GM12878 (cell line): ENCODE results near the gene FGF13. TPM values are rescaled to one million over a fixed set of nuclear protein-coding genes. Genes with fewer than 3 reads are reported as not detected.

Experiments
- ATAC-seq: fragments of 200-7000 bp; cut with Tn5 transposase; 3 replicates; pipeline ENCODE4 v1.9.1; 2020; ENCODE audit warnings: mild to moderate bottlenecking, moderate library complexity
- BruUV-seq: library from RNA; stranded (reverse); fragments of 400-500 nt; replicated peaks from 2 replicates; lab custom pipeline; 2021; lab: Mats Ljungman, UMichigan
- CTCF ChIA-PET: fragments of 300-600 bp; sonication (Branson Sonifier 250); formaldehyde crosslinking; extraction: SDS; loops from one replicate; lab custom pipeline; 2021; ENCODE audit warnings: inconsistent platforms; lab: Yijun Ruan, JAX
- POLR2A ChIA-PET: fragments of 350-600 bp; formaldehyde crosslinking; extraction: SDS; loops from one replicate; lab custom pipeline; 2021; ENCODE audit warnings: inconsistent platforms; lab: Charles Lee
- RAD21 ChIA-PET: fragments of 300-600 bp; sonication (Branson Sonifier 250); formaldehyde crosslinking; loops from one replicate; lab custom pipeline; 2023; ENCODE audit warnings: antibody characterized with exemption; ENCODE audit not compliant: unreplicated experiment; lab: Charles Lee
- SMC1A ChIA-PET: fragments of 300-600 bp; sonication (Branson Sonifier 250); formaldehyde crosslinking; loops from one replicate; lab custom pipeline; 2023; ENCODE audit not compliant: unreplicated experiment, uncharacterized antibody; lab: Charles Lee
- DNase-seq: peaks from one replicate; pipeline ENCODE4 v3.0.0-alpha.2; 2011; ENCODE audit warnings: low read depth, low spot score
- FAIRE-seq: peaks from 3 replicates; lab custom pipeline; 2011; peaks lifted over from hg19 to GRCh38; lab: Jason Lieb, UNC
- H2AFZ ChIP-seq: 2 replicates; pipeline ENCODE4 v1.6.0; 2011; ENCODE audit warnings: low read depth, low read length, control low read depth; ENCODE audit not compliant: control insufficient read depth
- H3K27ac ChIP-seq: 2 replicates; pipeline ENCODE4 v1.5.1; 2011; ENCODE audit warnings: control low read depth; ENCODE audit not compliant: control insufficient read depth, insufficient read depth
- H3K27me3 ChIP-seq, 2 experiments: replicated peaks in 1 of 2; 2 replicates each; pipeline versions ENCODE4 v1.6.0 to v1.6.1; 2011; ENCODE audit warnings: low read length in 1 of 2; ENCODE audit not compliant: control insufficient read depth in 2 of 2, insufficient read depth in 2 of 2
- H3K36me3 ChIP-seq, 2 experiments: 2 replicates each; pipeline ENCODE4 v1.5.1; 2011; ENCODE audit warnings: low read length in 1 of 2; ENCODE audit not compliant: control insufficient read depth in 2 of 2, insufficient read depth in 2 of 2
- H3K4me1 ChIP-seq: 2 replicates; pipeline ENCODE4 v1.6.1; 2011; ENCODE audit warnings: mild to moderate bottlenecking, low read length, moderate library complexity, mixed read lengths; ENCODE audit not compliant: control insufficient read depth, insufficient read depth
- H3K4me2 ChIP-seq: 2 replicates; pipeline ENCODE4 v1.6.0; 2011; ENCODE audit warnings: control low read depth; ENCODE audit not compliant: control insufficient read depth, insufficient read depth
- H3K4me3 ChIP-seq: fragments of 200-600 bp; sonication (generic); 2 replicates; pipeline ENCODE4 v1.5.1; 2016
- H3K79me2 ChIP-seq: 2 replicates; pipeline ENCODE4 v1.6.0; 2011; ENCODE audit warnings: low read length; ENCODE audit not compliant: control insufficient read depth, insufficient read depth
- H3K9ac ChIP-seq: 2 replicates; pipeline ENCODE4 v1.8.0; 2011; ENCODE audit warnings: low read length, control low read depth, mixed read lengths; ENCODE audit not compliant: control insufficient read depth, insufficient read depth
- H3K9me3 ChIP-seq: replicated peaks from 3 replicates; pipeline ENCODE4 v1.5.1; 2011; ENCODE audit warnings: mild to moderate bottlenecking, low read length; ENCODE audit not compliant: control insufficient read depth, insufficient read depth
- H4K20me1 ChIP-seq: 2 replicates; pipeline ENCODE4 v1.6.0; 2011; ENCODE audit not compliant: control insufficient read depth, insufficient read depth
- ATF7 ChIP-seq: fragments of 450-650 bp; IDR thresholded peaks from 2 replicates; pipeline ENCODE4 v1.6.1; 2016; ENCODE audit warnings: low read depth, mild to moderate bottlenecking
- BHLHE40 ChIP-seq, 2 experiments: fragments of 450-650 bp in 1 of 2; IDR thresholded peaks; 2 replicates each; pipeline ENCODE4 v1.6.1; 2011 to 2017; ENCODE audit warnings: low read depth in 2 of 2, borderline replicate concordance in 1 of 2, improper control_type of control experiment in 1 of 2, low read length in 1 of 2, mild to moderate bottlenecking in 1 of 2
- CBX5 ChIP-seq: sonication (generic); IDR thresholded peaks from 2 replicates; pipeline ENCODE4 v1.6.1; 2016; ENCODE audit warnings: low read depth, moderate library complexity, mild to moderate bottlenecking, inconsistent platforms
- CHD4 ChIP-seq: fragments of 200-600 bp; sonication (generic); IDR thresholded peaks from 2 replicates; pipeline ENCODE4 v1.6.1; 2016; ENCODE audit warnings: mild to moderate bottlenecking
- NR2C1 ChIP-seq: fragments of 450-650 bp; IDR thresholded peaks from 2 replicates; pipeline ENCODE4 v1.6.1; 2017; ENCODE audit warnings: antibody characterized with exemption, mild to moderate bottlenecking, moderate library complexity
- POLR2A ChIP-seq: IDR thresholded peaks from 2 replicates; pipeline ENCODE4 v1.6.1; 2011; ENCODE audit warnings: low read depth, mild to moderate bottlenecking, low read length
- SMAD5 ChIP-seq: IDR thresholded peaks from 2 replicates; pipeline ENCODE4 v1.6.1; 2016; ENCODE audit warnings: antibody characterized with exemption, low read depth
- SPI1 ChIP-seq: IDR thresholded peaks from 2 replicates; pipeline ENCODE4 v1.6.1; 2011; ENCODE audit warnings: low read depth, mild to moderate bottlenecking, low read length, moderate library complexity, borderline replicate concordance; ENCODE audit not compliant: insufficient read depth
- SUPT20H ChIP-seq: IDR thresholded peaks from 2 replicates; pipeline ENCODE4 v1.6.1; 2011; ENCODE audit warnings: low read depth, mild to moderate bottlenecking, low read length, moderate library complexity, borderline replicate concordance; ENCODE audit not compliant: control insufficient read depth
- YY1 ChIP-seq: IDR thresholded peaks from 2 replicates; pipeline ENCODE4 v1.6.1; 2011; ENCODE audit warnings: low read depth, mild to moderate bottlenecking, low read length
- ZNF217 ChIP-seq: fragments of 450-650 bp; IDR thresholded peaks from 2 replicates; pipeline ENCODE4 v1.6.1; 2017; ENCODE audit warnings: antibody characterized with exemption, mild to moderate bottlenecking
- ZNF274 ChIP-seq: IDR thresholded peaks from one replicate; pipeline ENCODE4 v1.8.0; 2011; ENCODE audit not compliant: insufficient read length, insufficient read depth
- WGBS: methylation state at CpG from one replicate; pipeline ENCODE4 v1.1.6; 2016; ENCODE audit warnings: low lambda C conversion rate; ENCODE audit not compliant: insufficient replicate concordance, insufficient coverage; ENCODE audit errors: missing lambda C conversion rate; 5-methylcytosine and 5-hydroxymethylcytosine counted together
- in situ Hi-C: fragments of 300-500 bp; cut with MboI; formaldehyde crosslinking; loops from 9 replicates; pipeline ENCODE4 v1.14.3; 2018; ENCODE audit warnings: mixed read lengths
- intact Hi-C: fragments of 100-400 bp; cut with micrococcal nuclease; formaldehyde crosslinking; loops from one replicate; pipeline ENCODE4 v1.14.2; 2022; ENCODE audit not compliant: unreplicated experiment
- polyA plus RNA-seq, 11 experiments: library from polyadenylated mRNA; depleted of rRNA in 4 of 11; unstranded in 6 of 11; stranded (reverse) in 5 of 11; fragments of >200 nt; fragmentation: Nextera tagmentation in 4 of 11; fragmentation: Illumina TruSeq in 1 of 11; extraction: Ambion mirVana in 4 of 11; extraction: Trizol in 1 of 11; gene quantifications; 1 replicate in 1 of 11; 2 replicates in 10 of 11; pipeline versions ENCODE4 v1.2.1 to v1.2.3, GENCODE V29; 2011 to 2016; ENCODE audit warnings: inconsistent platforms in 2 of 11, missing spikeins in 2 of 11, low read depth in 1 of 11
- total RNA-seq, 4 experiments: library from RNA; depleted of rRNA in 3 of 4; stranded (reverse); fragments of >200 nt in 3 of 4; fragmentation: Illumina TruSeq in 1 of 4; extraction: Trizol in 1 of 4; gene quantifications; 2 replicates each; pipeline versions ENCODE4 v1.2.1 to v1.2.3, GENCODE V29; 2013 to 2021
- TF ChIP-seq, protein P1 (sequence below), 3 experiments: IDR thresholded peaks in 2 of 3; conservative IDR thresholded peaks in 1 of 3; 2 replicates each; pipeline ENCODE4 v1.5.1; 2011; ENCODE audit warnings: low read depth in 3 of 3, low read length in 3 of 3, mild to moderate bottlenecking in 3 of 3, control low read depth in 2 of 3, moderate library complexity in 2 of 3, inconsistent platforms in 1 of 3, mixed read lengths in 1 of 3; ENCODE audit not compliant: control insufficient read depth in 2 of 3, insufficient read depth in 1 of 3; ENCODE audit errors: extremely low read depth in 1 of 3
- TF ChIP-seq, protein P2 (sequence below): fragments of 450-650 bp; formaldehyde crosslinking; IDR thresholded peaks from 2 replicates; pipeline ENCODE4 v1.4.0; 2020; ENCODE audit warnings: mild to moderate bottlenecking, moderate library complexity
- TF ChIP-seq, protein P3 (sequence below): fragments of 150-350 bp; IDR thresholded peaks from 2 replicates; pipeline ENCODE4 v1.6.1; 2014; ENCODE audit warnings: mild to moderate bottlenecking, low read depth, low read length

The FGF13 gene
- total and polyA plus RNA-seq, 10 of the 15 experiments (the other 5 are each of a cell fraction or from before 2014, with no cell fraction given) = 0.08 to 0.68 (median 0.28) TPM; not detected in 1

DNA sequence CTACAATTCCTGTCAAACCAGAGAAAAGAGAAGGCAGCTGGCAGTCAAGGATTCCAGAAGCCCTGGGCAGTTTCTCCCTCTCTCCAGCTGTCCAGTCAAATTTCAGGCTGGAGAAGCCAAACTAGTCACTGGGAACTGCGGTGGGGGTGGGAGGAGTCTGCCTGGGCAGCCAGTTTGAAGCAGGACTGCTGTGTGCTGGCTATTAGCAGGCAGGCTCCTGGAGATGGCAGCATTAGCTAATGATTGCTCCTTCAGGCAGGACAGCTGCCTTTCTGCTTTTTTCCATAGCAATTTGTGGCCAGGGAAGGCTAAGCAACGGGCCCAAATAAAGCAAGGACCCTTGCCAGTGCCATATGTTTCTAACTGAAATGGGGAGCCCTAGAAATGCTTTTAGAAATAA is 44.7 kb upstream of the FGF13 start (continued):
- TF ChIP-seq, protein P1, sequence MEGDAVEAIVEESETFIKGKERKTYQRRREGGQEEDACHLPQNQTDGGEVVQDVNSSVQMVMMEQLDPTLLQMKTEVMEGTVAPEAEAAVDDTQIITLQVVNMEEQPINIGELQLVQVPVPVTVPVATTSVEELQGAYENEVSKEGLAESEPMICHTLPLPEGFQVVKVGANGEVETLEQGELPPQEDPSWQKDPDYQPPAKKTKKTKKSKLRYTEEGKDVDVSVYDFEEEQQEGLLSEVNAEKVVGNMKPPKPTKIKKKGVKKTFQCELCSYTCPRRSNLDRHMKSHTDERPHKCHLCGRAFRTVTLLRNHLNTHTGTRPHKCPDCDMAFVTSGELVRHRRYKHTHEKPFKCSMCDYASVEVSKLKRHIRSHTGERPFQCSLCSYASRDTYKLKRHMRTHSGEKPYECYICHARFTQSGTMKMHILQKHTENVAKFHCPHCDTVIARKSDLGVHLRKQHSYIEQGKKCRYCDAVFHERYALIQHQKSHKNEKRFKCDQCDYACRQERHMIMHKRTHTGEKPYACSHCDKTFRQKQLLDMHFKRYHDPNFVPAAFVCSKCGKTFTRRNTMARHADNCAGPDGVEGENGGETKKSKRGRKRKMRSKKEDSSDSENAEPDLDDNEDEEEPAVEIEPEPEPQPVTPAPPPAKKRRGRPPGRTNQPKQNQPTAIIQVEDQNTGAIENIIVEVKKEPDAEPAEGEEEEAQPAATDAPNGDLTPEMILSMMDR (IDR thresholded peaks at IDR 0.05 in 2 of 3, conservative IDR thresholded peaks at IDR 0.05 in 1 of 3; ENCODE audit: control insufficient read depth in 2 of 3, extremely low read depth in 1 of 3, insufficient read depth in 1 of 3, low read depth in 3 of 3, low read length in 3 of 3) = no peak
- TF ChIP-seq SUPT20H = no peak
- no peak for TF ChIP-seq CHD4
- TF ChIP-seq YY1 = no peak
- no peak for TF ChIP-seq ATF7
- TF ChIP-seq SPI1 = no peak
- TF ChIP-seq CBX5 = no peak
- no peak for TF ChIP-seq SMAD5
- no peak for TF ChIP-seq NR2C1

DNA sequence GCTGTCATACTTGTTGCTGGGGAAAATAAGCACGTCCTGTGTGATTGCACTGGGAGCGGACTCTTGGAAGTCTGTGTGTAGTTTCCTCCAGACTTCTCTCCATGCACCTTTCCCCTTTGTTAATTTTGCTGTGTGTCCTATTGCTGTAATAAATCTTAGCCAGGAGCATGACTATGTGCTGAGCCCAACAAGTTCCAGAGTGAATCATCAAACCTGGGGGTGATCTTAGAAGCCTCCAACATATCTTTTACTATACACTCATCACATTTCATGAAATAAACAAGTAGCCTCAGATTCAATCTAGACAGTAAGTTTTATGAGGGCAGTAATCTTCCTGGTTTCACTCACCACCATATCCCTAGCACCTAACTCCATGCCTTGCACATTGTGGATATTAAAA is 43.3 kb upstream of the FGF13 start:
- intact Hi-C loops = no loop called here
- ATAC-seq (no peak), DNase-seq (no peak), FAIRE-seq (no peak)
- no peaks in the 10 kb centered on the region for H4K20me1 ChIP-seq
- CTCF ChIA-PET = no interaction called here
- peaks cover 0 to 2% of the 10 kb centered on the region in 2 experiments; a peak in 1 of 4 replicates for H3K27me3 ChIP-seq
- H3K79me2 ChIP-seq = no peaks in the 10 kb centered on the region
- no peak overlapping the region for H3K9ac ChIP-seq
- in situ Hi-C loops = no loop called here
- H3K36me3 ChIP-seq = no peaks in the 10 kb centered on the region
- BruUV-seq = no TSS peak
- SMC1A ChIA-PET = no interaction called here
- RAD21 ChIA-PET = no interaction called here
- no peak overlapping the region for H2AFZ ChIP-seq
- H3K27ac ChIP-seq = no peak overlapping the region
- WGBS = 29% methylated on average over 2 of the region's 2 CpGs
- H3K4me2 ChIP-seq = no peak overlapping the region
- POLR2A ChIA-PET = no interaction called here
- TF ChIP-seq ZNF274 = no peak
- TF ChIP-seq POLR2A = no peak
- TF ChIP-seq BHLHE40 (IDR thresholded peaks at IDR 0.05; ENCODE audit: borderline replicate concordance in 1 of 2, low read depth in 2 of 2, low read length in 1 of 2) = no peak
- TF ChIP-seq, protein P2, sequence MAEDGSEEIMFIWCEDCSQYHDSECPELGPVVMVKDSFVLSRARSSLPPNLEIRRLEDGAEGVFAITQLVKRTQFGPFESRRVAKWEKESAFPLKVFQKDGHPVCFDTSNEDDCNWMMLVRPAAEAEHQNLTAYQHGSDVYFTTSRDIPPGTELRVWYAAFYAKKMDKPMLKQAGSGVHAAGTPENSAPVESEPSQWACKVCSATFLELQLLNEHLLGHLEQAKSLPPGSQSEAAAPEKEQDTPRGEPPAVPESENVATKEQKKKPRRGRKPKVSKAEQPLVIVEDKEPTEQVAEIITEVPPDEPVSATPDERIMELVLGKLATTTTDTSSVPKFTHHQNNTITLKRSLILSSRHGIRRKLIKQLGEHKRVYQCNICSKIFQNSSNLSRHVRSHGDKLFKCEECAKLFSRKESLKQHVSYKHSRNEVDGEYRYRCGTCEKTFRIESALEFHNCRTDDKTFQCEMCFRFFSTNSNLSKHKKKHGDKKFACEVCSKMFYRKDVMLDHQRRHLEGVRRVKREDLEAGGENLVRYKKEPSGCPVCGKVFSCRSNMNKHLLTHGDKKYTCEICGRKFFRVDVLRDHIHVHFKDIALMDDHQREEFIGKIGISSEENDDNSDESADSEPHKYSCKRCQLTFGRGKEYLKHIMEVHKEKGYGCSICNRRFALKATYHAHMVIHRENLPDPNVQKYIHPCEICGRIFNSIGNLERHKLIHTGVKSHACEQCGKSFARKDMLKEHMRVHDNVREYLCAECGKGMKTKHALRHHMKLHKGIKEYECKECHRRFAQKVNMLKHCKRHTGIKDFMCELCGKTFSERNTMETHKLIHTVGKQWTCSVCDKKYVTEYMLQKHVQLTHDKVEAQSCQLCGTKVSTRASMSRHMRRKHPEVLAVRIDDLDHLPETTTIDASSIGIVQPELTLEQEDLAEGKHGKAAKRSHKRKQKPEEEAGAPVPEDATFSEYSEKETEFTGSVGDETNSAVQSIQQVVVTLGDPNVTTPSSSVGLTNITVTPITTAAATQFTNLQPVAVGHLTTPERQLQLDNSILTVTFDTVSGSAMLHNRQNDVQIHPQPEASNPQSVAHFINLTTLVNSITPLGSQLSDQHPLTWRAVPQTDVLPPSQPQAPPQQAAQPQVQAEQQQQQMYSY (CRISPR knock-in tag) = no peak
- TF ChIP-seq, protein P3, sequence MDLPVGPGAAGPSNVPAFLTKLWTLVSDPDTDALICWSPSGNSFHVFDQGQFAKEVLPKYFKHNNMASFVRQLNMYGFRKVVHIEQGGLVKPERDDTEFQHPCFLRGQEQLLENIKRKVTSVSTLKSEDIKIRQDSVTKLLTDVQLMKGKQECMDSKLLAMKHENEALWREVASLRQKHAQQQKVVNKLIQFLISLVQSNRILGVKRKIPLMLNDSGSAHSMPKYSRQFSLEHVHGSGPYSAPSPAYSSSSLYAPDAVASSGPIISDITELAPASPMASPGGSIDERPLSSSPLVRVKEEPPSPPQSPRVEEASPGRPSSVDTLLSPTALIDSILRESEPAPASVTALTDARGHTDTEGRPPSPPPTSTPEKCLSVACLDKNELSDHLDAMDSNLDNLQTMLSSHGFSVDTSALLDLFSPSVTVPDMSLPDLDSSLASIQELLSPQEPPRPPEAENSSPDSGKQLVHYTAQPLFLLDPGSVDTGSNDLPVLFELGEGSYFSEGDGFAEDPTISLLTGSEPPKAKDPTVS = no peak
- no peak for TF ChIP-seq ZNF217
- no peaks in the 10 kb centered on the region for H3K9me3 ChIP-seq
- H3K4me3 ChIP-seq = no peak overlapping the region
- no peaks in the 10 kb centered on the region for H3K4me1 ChIP-seq
